Progenitor cell of endocrine pancreas (in vitro differentiated cells): ENCODE measurements around the gene SSTR5. TPM values are rescaled to one million over a fixed set of nuclear protein-coding genes. Genes with fewer than 3 reads are reported as not detected.
"Not testable (repeated sequence)": the region's sequence is repeated elsewhere in the genome, so short reads cannot be mapped to it uniquely, and the experiment has no call there.

Source experiments
- DNase-seq: peaks from one replicate; pipeline ENCODE4 v3.0.0; 2021; ENCODE audit warnings: low spot score; ENCODE audit not compliant: unreplicated experiment
- H3K27ac Mint-ChIP-seq: 2 replicates; pipeline ENCODE4 v1.8.0; 2021; ENCODE audit warnings: mild to moderate bottlenecking, moderate library complexity, mixed read lengths
- H3K27me3 Mint-ChIP-seq: 2 replicates; pipeline ENCODE4 v1.8.0; 2021; ENCODE audit warnings: mixed read lengths
- H3K36me3 Mint-ChIP-seq: 2 replicates; pipeline ENCODE4 v1.8.0; 2022; ENCODE audit warnings: mixed read lengths; ENCODE audit not compliant: insufficient read depth
- H3K4me1 Mint-ChIP-seq: 2 replicates; pipeline ENCODE4 v1.8.0; 2021; ENCODE audit warnings: low read depth, mixed read lengths
- H3K4me3 Mint-ChIP-seq: 2 replicates; pipeline ENCODE4 v1.8.0; 2021; ENCODE audit warnings: low read depth, mild to moderate bottlenecking, moderate library complexity, mixed read lengths
- H3K9me3 Mint-ChIP-seq: 2 replicates; pipeline ENCODE4 v1.8.0; 2021; ENCODE audit warnings: low read depth, mixed read lengths
- total RNA-seq: library from RNA; stranded (reverse); gene quantifications from 2 replicates; pipeline ENCODE4 v1.2.1, GENCODE V29; 2021
- TF ChIP-seq, protein P1 (sequence below): fragments of 200-600 bp; sonication (generic); IDR thresholded peaks from one replicate; pipeline ENCODE4 v1.5.0; 2021; ENCODE audit warnings: antibody characterized with exemption, mild to moderate bottlenecking; ENCODE audit not compliant: unreplicated experiment

The SSTR5 gene
- total RNA-seq, 1 donor from 2014 or later = 1.4 TPM

DNA sequence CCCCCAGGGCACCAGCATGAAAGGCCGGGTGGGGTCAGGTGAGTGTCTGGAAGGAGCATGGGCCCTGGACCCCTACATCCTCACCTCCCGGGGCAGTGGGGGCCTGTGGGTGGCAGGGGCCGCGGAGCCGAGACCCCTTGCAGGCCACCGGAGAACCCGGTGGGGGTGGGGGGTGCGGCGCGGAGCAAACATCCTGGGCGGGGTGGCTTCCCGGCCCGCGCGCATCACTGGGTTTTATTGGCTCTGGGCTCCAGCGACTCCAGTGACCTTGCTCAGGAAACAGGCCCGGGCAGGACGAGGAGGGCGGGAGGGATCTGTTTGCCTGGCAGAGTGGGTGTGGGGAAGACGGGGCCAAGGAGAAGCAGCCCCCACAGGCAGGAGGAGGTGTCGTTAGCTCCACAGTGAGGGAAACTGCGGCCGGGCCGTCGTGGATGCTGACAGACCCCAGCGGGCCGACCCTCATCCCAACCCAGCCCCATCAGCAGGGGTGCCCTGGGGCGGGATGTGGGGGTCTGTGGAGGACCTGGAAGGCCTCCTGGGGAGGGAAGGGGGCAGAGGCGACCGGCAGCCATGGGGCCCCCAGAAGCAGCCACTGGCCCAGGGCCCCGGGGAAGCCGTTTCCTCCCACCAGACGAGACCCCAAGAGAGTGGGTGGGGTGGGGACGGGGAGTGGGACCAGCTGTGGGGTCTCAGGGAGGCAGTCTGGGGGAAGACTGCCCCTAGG lies 10.6 kb downstream of the SSTR5 start:
- no peak for DNase-seq
- Mint-ChIP-seq H3K4me1 (peaks cover 9% of the 10 kb centered on the region), H3K36me3 (peaks cover 1% of the 10 kb centered on the region), H3K9me3 (peaks cover 8% of the 10 kb centered on the region), H3K27me3 (peaks cover 16% of the 10 kb centered on the region), H3K4me3 (no peak overlapping the region), H3K27ac (no peak overlapping the region)
- TF ChIP-seq, protein P1, sequence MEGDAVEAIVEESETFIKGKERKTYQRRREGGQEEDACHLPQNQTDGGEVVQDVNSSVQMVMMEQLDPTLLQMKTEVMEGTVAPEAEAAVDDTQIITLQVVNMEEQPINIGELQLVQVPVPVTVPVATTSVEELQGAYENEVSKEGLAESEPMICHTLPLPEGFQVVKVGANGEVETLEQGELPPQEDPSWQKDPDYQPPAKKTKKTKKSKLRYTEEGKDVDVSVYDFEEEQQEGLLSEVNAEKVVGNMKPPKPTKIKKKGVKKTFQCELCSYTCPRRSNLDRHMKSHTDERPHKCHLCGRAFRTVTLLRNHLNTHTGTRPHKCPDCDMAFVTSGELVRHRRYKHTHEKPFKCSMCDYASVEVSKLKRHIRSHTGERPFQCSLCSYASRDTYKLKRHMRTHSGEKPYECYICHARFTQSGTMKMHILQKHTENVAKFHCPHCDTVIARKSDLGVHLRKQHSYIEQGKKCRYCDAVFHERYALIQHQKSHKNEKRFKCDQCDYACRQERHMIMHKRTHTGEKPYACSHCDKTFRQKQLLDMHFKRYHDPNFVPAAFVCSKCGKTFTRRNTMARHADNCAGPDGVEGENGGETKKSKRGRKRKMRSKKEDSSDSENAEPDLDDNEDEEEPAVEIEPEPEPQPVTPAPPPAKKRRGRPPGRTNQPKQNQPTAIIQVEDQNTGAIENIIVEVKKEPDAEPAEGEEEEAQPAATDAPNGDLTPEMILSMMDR = no peak

DNA sequence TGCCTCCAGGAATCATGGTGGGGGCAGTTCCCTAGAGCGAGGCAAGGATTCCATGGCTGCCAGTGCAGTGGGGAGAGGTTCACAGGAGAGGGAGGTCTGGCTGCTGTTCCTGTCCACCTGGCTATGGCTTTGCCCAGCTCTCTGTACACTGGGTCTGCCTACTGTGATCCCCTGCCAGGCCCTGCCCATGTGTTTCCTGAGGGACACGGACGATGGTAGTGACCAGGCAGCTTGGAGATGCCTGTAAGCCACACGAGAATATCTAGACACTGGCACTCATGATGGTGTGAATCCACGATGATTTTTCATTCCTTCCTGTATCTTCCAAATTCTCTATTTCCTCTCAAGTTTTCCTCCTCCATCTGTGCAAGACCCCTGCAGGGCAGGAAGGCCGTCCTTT lies 12.4 kb downstream of the SSTR5 start:
- Mint-ChIP-seq H3K27ac (no peak overlapping the region), H3K4me1 (peaks cover 12% of the 10 kb centered on the region), H3K36me3 (peaks cover 1% of the 10 kb centered on the region), H3K4me3 (no peak overlapping the region), H3K9me3 (peaks cover 8% of the 10 kb centered on the region), H3K27me3 (peaks cover 21% of the 10 kb centered on the region)
- DNase-seq = no peak
- TF ChIP-seq, protein P1 = no peak

DNA sequence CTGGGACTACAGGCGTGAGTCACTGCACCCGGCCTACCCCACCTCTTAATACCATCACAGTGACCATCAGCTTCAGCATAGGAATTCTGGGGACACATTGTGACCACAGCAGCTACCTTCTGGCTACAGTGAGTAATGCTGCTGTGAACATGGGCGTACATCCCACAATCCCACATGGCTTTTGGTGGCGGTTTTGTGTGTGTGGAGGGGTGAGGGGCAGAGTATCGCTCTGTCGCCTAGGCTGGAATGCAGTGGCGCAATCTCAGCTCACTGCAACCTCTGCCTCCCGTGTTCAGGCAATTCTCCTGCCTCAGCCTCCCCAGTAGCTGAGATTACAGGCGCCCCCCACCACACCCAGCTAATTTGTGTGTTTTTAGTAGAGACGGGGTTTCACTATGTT lies 13.9 kb downstream of the SSTR5 start:
- H3K27ac Mint-ChIP-seq = not testable (repeated sequence)
- peaks cover 21% of the 10 kb centered on the region for H3K27me3 Mint-ChIP-seq

DNA sequence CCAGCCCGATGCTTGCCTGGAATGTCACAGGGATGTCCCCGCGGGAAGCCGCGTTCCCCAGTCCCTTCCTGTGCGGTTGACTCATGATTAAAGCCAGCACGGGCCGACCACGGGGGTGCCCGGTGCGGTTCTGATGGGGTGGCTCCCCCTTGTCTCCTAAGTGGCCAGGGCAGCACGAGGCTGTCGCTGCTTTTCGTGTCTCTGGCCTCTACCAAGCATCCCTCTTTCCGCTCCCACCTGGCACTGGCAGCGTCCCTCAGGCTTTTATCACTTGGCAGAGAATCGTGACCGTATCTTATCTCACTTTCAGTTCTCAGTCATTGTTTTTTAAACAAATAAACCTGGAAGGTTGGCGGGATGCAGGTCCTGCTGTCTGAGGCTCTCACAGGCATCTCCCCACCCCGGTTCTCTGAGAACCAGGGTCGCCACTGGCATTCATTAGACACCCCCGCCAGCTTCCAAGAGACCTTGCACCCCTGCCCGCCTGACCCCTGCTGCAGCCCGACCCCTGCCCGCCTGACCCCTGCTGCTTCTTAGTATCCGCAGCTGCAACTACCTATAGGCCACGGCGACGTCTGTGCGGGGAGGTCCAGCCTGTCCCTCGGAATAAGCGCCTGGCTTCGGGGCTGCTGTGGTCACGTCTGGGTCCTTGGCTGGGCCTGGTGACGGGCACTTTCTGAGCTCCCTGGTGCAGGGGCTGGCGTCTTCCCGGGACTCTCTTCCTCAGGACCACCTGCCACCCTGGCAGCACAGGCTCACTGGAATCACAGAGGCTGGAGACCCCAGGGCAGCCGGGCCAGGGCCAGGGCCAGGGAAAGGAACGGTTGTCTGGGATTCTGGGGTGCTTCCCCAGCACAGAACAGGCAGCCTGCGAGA lies 16.0 kb downstream of the SSTR5 start:
- H3K36me3 Mint-ChIP-seq = peaks cover 1% of the 10 kb centered on the region
- H3K4me3 Mint-ChIP-seq = no peak overlapping the region
- no peak overlapping the region for H3K27ac Mint-ChIP-seq
- H3K27me3 Mint-ChIP-seq = peaks cover 17% of the 10 kb centered on the region
- peaks cover 8% of the 10 kb centered on the region for H3K9me3 Mint-ChIP-seq
- DNase-seq = no peak
- TF ChIP-seq, protein P1 = no peak
- peaks cover 9% of the 10 kb centered on the region for H3K4me1 Mint-ChIP-seq

More for the DNA sequence above, 13.9 kb downstream of the SSTR5 start:
- H3K4me3 Mint-ChIP-seq, H3K9me3 Mint-ChIP-seq, DNase-seq, H3K36me3 Mint-ChIP-seq: not testable (repeated sequence)
- H3K4me1 Mint-ChIP-seq = peaks cover 12% of the 10 kb centered on the region

DNA sequence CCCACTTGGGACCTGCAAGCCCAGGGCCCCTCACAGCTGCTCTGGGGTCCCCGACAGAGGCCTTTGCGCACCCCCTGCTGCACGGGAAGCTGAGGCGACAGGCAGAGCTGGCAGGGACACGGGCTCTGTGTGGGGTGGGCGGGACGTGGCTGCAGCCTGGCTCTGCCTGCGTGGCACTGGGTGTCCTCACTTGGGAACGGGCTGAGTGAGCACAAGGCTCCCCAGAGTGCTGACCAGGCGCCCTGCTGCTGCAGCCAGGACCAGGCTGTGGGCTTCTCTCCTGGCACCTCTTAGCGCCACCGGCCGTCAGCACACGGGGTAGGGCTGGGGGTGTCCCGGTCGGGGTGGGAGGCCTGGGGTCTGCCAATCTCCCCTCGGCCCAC lies 16.9 kb downstream of the SSTR5 start:
- TF ChIP-seq, protein P1 = no peak
- peaks cover 9% of the 10 kb centered on the region for H3K4me1 Mint-ChIP-seq
- DNase-seq = no peak
- peaks cover 17% of the 10 kb centered on the region for H3K27me3 Mint-ChIP-seq
- H3K9me3 Mint-ChIP-seq = peaks cover 8% of the 10 kb centered on the region
- H3K4me3 Mint-ChIP-seq = no peak overlapping the region
- peaks cover 1% of the 10 kb centered on the region for H3K36me3 Mint-ChIP-seq
- H3K27ac Mint-ChIP-seq = no peak overlapping the region
